AG08396 (cell line): ENCODE data around the gene RHBG.

ENCODE experiments used
- DNase-seq: peaks from one replicate; pipeline ENCODE4 v3.0.0; 2012; ENCODE audit warnings: low spot score, mixed read lengths

RHBG gene

GRCh38 chr1:156386134-156386901 is 17.3 kb downstream of the RHBG start:
- no peak for DNase-seq

- DNase-seq = no peak
These were observed 18.2 kb downstream of the RHBG start for GRCh38 chr1:156386949-156387869.

- DNase-seq = no peak
These were observed 18.8 kb downstream of the RHBG start for GRCh38 chr1:156387870-156388173.

GRCh38 chr1:156388174-156389137 is 19.4 kb downstream of the RHBG start:
- DNase-seq = no peak

GRCh38 chr1:156389311-156389710 is 20.3 kb downstream of the RHBG start:
- DNase-seq = no peak

- no peak for DNase-seq
These were observed 21.7 kb downstream of the RHBG start for GRCh38 chr1:156390469-156391365.

- no peak for DNase-seq
These were observed 22.3 kb downstream of the RHBG start for GRCh38 chr1:156391366-156391677.

- no peak for DNase-seq
These were observed 22.7 kb downstream of the RHBG start for GRCh38 chr1:156391701-156392100.

- DNase-seq = no peak
These were observed 23.4 kb downstream of the RHBG start for GRCh38 chr1:156392452-156392853.

- DNase-seq = no peak
These were observed 24.1 kb downstream of the RHBG start for GRCh38 chr1:156393095-156393494.

- no peak for DNase-seq
These were observed 25.1 kb downstream of the RHBG start for GRCh38 chr1:156394082-156394481.

- DNase-seq = no peak
These were observed 25.9 kb downstream of the RHBG start for GRCh38 chr1:156394835-156395461.

- DNase-seq = no peak
These were observed 30.5 kb downstream of the RHBG start for GRCh38 chr1:156399355-156400125.

GRCh38 chr1:156400191-156400935 is 31.4 kb downstream of the RHBG start:
- DNase-seq = no peak

GRCh38 chr1:156401041-156401574 is 32.1 kb downstream of the RHBG start:
- no peak for DNase-seq

- no peak for DNase-seq
These were observed 32.7 kb downstream of the RHBG start for GRCh38 chr1:156401681-156402081.

- DNase-seq = no peak
These were observed 33.5 kb downstream of the RHBG start for GRCh38 chr1:156402331-156403020.

- no peak for DNase-seq
These were observed 36.7 kb downstream of the RHBG start for GRCh38 chr1:156405670-156406069.
